HUES6 (cell line): ENCODE measurements around the gene FGGY.

Source experiments
- H3K27ac ChIP-seq: 2 replicates; pipeline ENCODE4 v1.7.0; 2013; ENCODE audit warnings: low read depth, mild to moderate bottlenecking, low read length, inconsistent platforms
- H3K27me3 ChIP-seq: 2 replicates; pipeline ENCODE4 v1.6.1; 2013; ENCODE audit warnings: low read length; ENCODE audit not compliant: control insufficient read depth, insufficient read depth
- H3K36me3 ChIP-seq: 2 replicates; pipeline ENCODE4 v1.6.1; 2013; ENCODE audit warnings: low read length; ENCODE audit not compliant: control insufficient read depth, insufficient read depth
- H3K4me1 ChIP-seq: 2 replicates; pipeline ENCODE4 v1.6.1; 2013; ENCODE audit warnings: low read length; ENCODE audit not compliant: control insufficient read depth, insufficient read depth
- H3K4me3 ChIP-seq: 2 replicates; pipeline ENCODE4 v1.5.1; 2013; ENCODE audit warnings: low read depth, low read length
- H3K9ac ChIP-seq: one replicate; pipeline ENCODE4 v1.6.1; 2013; ENCODE audit warnings: mild to moderate bottlenecking, low read length
- H3K9me3 ChIP-seq: 2 replicates; pipeline ENCODE4 v1.6.1; 2013; ENCODE audit warnings: low read depth, low read length; ENCODE audit not compliant: control insufficient read depth, insufficient read depth

The FGGY gene

DNA sequence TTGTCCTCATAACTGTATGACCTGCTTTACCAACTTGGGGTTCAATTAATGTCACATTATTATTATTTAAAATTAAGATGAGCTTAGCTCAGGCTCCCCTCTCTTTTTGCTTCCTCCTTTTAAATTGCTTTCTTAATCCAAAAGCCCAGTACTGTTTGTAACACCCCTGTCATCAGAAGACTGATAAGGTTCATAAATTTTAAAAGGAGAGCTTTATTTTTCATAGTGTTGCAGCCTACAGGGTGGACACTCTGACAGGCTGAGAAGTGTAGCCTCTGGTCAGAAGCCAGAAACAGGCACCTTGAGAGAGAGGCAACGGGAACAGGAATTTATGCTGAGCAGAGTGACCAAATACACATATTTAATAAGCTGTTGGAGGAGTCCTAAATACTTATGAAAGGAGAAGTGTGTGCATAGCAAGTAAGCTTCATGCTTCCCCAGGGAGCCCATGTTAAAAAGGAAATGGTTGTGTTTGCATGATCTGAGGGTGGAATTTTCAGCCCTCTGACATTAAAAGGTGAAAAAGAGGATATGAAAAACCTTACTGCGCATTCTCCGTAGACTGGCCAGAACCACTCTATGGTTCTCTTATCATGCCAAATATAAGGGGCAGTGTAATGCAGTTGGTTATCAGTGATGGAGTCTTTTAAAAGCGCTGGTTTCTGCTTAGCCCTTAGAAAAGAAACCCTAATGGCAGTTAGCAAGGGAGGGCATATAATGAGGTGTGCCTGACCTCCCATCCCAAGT lies 30.5 kb upstream of the FGGY start:
- Histone ChIP-seq H3K27ac (no peak overlapping the region), H3K36me3 (no peaks in the 10 kb centered on the region), H3K27me3 (no peaks in the 10 kb centered on the region), H3K4me3 (no peak overlapping the region), H3K9me3 (no peaks in the 10 kb centered on the region), H3K4me1 (no peaks in the 10 kb centered on the region), H3K9ac (no peak overlapping the region)

DNA sequence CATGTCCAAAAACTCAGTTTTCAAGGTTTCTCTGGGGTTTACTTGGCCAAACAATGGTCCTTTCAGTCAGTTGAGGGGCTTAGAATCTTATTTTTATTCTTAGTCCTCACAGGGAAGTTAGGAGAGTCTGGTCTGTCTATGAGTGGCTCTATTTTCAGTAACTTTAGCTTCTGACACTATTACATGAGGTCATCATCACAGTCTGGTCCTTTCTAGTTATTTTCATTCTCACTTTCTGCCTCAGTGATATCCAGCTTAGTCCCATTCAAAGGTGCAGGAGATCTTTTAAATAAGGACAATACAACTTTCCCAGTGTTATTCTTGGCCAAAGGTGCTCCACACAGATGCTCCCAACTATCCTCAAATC lies 30.0 kb upstream of the FGGY start:
- Histone ChIP-seq H3K4me3 (no peak overlapping the region), H3K36me3 (no peaks in the 10 kb centered on the region), H3K9me3 (no peaks in the 10 kb centered on the region), H3K27me3 (no peaks in the 10 kb centered on the region), H3K4me1 (no peaks in the 10 kb centered on the region), H3K9ac (no peak overlapping the region), H3K27ac (no peak overlapping the region)

DNA sequence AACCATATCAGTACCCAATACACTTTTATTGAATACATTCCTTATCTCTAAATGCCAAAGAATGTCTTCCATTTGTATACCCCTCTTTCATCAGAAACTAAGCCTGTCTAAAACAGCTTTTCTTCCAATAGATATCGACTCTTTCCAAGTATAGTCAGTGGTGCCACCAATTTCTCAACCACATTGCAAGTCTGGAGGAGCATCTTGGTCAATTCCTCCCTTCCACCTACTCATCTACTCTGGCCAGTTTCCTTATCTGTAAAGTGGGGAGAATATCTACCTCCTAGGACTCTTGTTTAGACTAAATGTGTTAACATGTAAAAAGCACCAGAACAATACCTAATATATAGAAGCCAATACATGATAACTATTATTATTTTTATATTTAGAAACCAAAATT lies 28.5 kb upstream of the FGGY start:
- Histone ChIP-seq H3K4me3 (no peak overlapping the region), H3K9ac (no peak overlapping the region), H3K9me3 (no peaks in the 10 kb centered on the region), H3K27me3 (no peaks in the 10 kb centered on the region), H3K4me1 (no peaks in the 10 kb centered on the region), H3K36me3 (no peaks in the 10 kb centered on the region), H3K27ac (no peak overlapping the region)

DNA sequence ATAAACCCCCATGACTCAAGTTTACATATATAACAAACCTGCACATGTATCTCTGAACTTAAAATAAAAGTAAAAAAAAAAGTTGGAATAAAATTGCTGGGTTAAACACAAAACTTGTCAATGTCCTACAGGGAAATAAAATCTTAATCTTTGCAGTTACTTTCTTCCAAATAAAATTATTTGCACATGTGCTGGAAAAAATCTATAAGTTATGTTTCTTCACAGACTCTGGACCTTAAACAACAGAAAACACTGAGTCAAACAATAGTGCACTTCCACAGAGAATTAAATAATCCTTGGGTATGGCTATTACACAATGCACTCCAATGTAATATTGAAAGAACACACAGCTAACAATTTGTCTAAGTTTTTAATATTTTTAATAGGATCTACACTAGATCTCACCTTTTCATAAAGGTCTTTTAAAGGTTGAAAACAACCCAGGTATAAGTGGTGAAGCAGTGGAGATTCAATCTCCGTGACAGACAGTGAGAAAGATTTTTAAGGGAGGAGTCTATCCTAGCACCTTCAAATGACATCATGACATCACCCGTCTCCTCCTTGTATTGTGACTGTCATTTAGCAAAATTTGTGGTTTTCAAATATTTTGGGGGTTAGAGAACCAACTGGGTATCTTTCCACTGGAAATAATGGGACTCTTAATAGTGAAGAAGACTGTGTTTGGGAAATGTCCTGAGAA lies 25.2 kb upstream of the FGGY start:
- Histone ChIP-seq H3K27me3 (no peaks in the 10 kb centered on the region), H3K4me1 (no peaks in the 10 kb centered on the region), H3K4me3 (no peak overlapping the region), H3K9ac (no peak overlapping the region), H3K9me3 (no peaks in the 10 kb centered on the region), H3K36me3 (no peaks in the 10 kb centered on the region), H3K27ac (no peak overlapping the region)

DNA sequence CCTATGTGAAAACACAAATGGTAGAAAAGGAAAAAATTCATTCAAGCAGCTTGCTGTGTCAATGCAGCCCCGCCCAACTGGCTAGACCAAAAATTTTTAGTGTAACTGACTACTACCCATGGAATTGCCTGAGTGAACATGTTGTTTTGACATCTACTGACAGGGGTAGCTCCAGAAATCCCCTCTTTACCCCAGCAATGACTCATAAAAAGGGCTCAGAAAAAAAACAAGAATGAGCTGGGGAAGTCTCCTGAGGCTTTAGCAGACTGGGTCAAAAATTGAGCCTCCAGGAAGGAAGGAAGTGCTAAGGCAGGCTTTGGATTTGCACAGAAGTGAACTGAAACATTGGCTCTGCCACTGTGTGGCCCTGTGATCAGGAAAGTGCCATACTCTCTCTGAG lies 24.4 kb upstream of the FGGY start:
- Histone ChIP-seq H3K9ac (no peak overlapping the region), H3K4me1 (no peaks in the 10 kb centered on the region), H3K36me3 (no peaks in the 10 kb centered on the region), H3K27me3 (no peaks in the 10 kb centered on the region), H3K9me3 (no peaks in the 10 kb centered on the region), H3K4me3 (no peak overlapping the region), H3K27ac (no peak overlapping the region)

DNA sequence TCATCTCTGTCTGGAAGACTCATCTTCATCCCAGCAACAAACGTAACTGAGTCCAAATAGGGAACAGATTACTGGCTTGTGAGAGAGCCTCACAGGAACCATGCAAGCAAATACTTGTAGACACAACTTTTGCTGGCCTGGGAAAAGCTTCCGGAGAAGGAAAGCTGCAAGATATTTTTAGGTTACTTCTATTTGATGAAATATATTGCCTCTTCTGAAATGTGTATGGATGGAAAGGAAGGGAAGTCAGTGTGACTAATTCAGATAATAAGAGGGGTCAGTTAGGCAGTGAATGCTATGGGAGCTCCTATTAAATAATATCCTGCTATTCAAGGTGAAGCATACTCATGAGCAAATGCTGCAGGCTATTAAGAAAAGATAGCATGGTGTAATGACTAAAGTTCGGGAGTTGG lies 20.4 kb upstream of the FGGY start:
- Histone ChIP-seq H3K4me1 (no peaks in the 10 kb centered on the region; the same call in 1 of the 2 replicates), H3K27me3 (no peaks in the 10 kb centered on the region), H3K27ac (no peak overlapping the region), H3K36me3 (no peaks in the 10 kb centered on the region), H3K4me3 (no peak overlapping the region), H3K9ac (no peak overlapping the region), H3K9me3 (no peaks in the 10 kb centered on the region)

DNA sequence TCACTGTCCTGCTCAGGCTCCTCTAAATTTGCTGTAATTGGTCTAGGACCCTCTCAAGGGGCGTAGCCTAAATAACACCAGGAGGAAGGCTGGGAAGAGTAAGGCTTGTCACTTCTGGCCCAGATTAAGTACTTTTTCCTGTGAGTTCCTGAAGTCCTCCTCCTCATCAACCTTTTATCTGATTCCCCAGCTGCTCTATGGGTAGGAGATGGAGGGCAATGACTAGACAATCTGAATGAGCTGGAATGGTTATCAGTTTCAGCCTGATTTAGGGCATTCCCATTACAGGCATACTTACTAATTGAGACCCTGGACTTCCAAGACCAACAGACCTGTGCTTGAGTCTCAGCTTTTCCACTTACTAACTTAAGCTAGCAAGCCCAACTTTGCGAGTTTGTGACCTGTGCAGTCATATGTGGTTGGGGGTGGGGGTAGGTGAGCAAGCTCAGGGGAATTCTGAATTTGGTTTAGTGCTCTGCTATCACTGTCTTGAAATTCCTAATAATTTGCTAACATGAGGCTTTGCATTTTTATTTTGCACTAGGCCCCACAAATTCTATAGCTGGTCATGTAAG lies 18.0 kb upstream of the FGGY start:
- Histone ChIP-seq H3K27me3 (no peaks in the 10 kb centered on the region), H3K4me1 (no peaks in the 10 kb centered on the region; the same call in 1 of the 2 replicates), H3K9me3 (no peaks in the 10 kb centered on the region), H3K27ac (no peak overlapping the region), H3K4me3 (no peak overlapping the region), H3K9ac (no peak overlapping the region), H3K36me3 (no peaks in the 10 kb centered on the region)

DNA sequence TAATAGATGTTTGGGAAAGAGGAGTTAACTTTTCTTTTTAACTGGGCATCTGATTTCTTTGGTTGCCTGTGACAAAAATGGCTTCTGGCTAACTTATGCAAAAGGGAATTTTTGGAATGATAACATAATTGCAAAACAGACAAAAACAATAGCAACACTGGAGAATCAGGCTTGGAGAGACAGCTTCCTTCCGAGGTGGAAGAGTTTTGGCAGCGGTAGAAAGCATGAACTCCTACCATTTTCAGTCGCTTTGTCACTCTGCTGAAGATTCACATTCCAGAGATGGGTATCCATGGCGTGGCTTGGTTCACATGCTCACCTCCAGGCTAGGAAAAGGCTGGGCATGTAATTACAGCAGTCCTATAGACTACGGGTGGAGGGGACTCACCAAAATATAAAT lies 17.2 kb upstream of the FGGY start:
- no peaks in the 10 kb centered on the region for H3K36me3 ChIP-seq

DNA sequence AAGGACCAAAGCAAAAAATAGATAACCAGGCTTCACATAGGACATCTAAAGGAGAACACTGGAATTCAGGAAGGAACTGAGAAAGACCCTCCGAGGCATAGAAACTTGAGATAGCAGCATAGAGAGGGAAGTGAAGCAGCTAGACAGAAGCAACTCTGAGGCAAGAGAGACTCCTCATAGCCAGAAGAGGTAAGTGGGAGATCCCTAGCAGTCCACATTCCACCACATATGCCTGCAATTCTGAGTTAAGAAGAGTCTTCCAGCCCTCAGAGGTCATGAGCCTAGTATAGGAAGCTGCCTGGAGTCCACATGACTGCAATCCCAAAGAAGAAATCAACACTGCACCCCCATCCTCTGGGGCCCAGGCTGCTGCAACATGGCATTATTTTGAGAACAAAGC lies 13.9 kb upstream of the FGGY start:
- Histone ChIP-seq H3K9ac (no peak overlapping the region), H3K4me3 (no peak overlapping the region), H3K27ac (no peak overlapping the region), H3K4me1 (no peaks in the 10 kb centered on the region; the same call in 1 of the 2 replicates), H3K36me3 (no peaks in the 10 kb centered on the region), H3K9me3 (no peaks in the 10 kb centered on the region), H3K27me3 (no peaks in the 10 kb centered on the region)

More for the DNA sequence above, 17.2 kb upstream of the FGGY start:
- Histone ChIP-seq H3K27me3 (no peaks in the 10 kb centered on the region), H3K27ac (no peak overlapping the region), H3K9me3 (no peaks in the 10 kb centered on the region), H3K9ac (no peak overlapping the region), H3K4me3 (no peak overlapping the region), H3K4me1 (no peaks in the 10 kb centered on the region; the same call in 1 of the 2 replicates)

DNA sequence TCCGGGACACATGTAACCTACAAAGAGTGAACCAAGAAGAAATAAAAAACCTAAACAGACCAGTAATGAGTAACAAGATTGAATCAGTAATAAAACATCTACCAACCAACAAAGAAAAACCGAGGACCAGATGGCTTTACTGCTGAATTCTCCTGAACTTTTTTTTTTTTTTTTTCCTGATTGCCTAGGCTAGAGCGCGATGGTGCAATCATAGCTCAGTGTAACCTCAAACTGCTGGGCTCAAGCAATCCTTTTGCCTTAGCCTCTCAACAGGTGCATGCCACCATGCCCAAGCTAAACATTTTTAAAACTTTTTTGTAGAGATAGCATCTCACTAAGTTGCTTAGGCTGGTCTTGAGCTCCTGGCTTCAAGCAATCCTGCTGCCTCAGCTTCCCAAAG lies 11.2 kb upstream of the FGGY start:
- H3K4me1 ChIP-seq = no peaks in the 10 kb centered on the region
- H3K9ac ChIP-seq = no peak overlapping the region
- no peaks in the 10 kb centered on the region for H3K9me3 ChIP-seq
- no peak overlapping the region for H3K27ac ChIP-seq
- no peaks in the 10 kb centered on the region for H3K36me3 ChIP-seq
- no peaks in the 10 kb centered on the region for H3K27me3 ChIP-seq
- H3K4me3 ChIP-seq = no peak overlapping the region

DNA sequence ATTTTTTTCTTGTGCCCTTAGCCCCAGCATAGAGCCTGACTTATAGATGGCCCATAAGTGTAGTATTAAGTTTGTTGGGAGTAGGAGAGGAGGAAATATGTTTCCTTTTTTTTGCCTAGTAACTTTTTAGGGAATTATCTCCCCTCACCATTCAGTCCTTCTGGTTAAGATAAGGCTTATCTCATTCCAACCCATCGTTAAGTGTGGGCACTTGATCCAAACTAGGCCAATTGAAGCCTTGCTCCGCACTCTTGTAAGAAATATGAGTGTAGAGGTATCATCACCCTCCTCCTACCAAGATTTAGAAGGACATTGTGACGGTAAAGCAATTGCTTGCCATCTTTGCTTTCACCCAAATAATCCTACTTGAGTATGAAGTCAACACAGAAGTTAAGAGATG lies 8.8 kb upstream of the FGGY start:
- Histone ChIP-seq H3K27ac (no peak overlapping the region), H3K9ac (no peak overlapping the region), H3K36me3 (no peaks in the 10 kb centered on the region), H3K9me3 (no peaks in the 10 kb centered on the region), H3K4me1 (no peaks in the 10 kb centered on the region), H3K4me3 (no peak overlapping the region), H3K27me3 (no peaks in the 10 kb centered on the region)
